Testis (tissue), 3 donors: Measurements from ENCODE around the gene FHL2. TPM values are rescaled to one million over a fixed set of nuclear protein-coding genes. Genes with fewer than 3 reads are reported as not detected.

ENCODE experiments used
- DNase-seq: peaks from one replicate; pipeline ENCODE4 v3.0.0-alpha.2; 2019
- H3K27ac ChIP-seq, 2 donors: fragments of 200-600 bp; sonication (generic); one replicate each; pipeline ENCODE4 v1.5.1; 2019
- H3K27me3 ChIP-seq: fragments of 200-600 bp; sonication (generic); one replicate; pipeline ENCODE4 v1.5.1; 2019
- H3K36me3 ChIP-seq: fragments of 200-600 bp; sonication (generic); one replicate; pipeline ENCODE4 v1.5.1; 2017; ENCODE audit warnings: low read depth; ENCODE audit errors: missing control alignments
- H3K4me1 ChIP-seq: fragments of 200-600 bp; sonication (generic); one replicate; pipeline ENCODE4 v1.5.1; 2019
- H3K4me3 ChIP-seq, 2 donors: fragments of 200-600 bp; sonication (generic); one replicate each; pipeline ENCODE4 v1.5.1; 2017 to 2019
- H3K9me3 ChIP-seq: fragments of 200-600 bp; sonication (generic); one replicate; pipeline ENCODE4 v1.5.1; 2017
- POLR2A ChIP-seq: fragments of 450-650 bp; IDR thresholded peaks from one replicate; pipeline ENCODE4 v1.6.1; 2017; ENCODE audit warnings: antibody characterized with exemption, mild to moderate bottlenecking, moderate library complexity
- WGBS, 2 donors: methylation state at CpG; one replicate each; pipeline ENCODE4 v1.1.5; 2018; 5-methylcytosine and 5-hydroxymethylcytosine counted together
- intact Hi-C: fragments of 100-400 bp; cut with DNase I; formaldehyde crosslinking; loops from one replicate; pipeline ENCODE4 v1.15.1; 2023; ENCODE audit warnings: low total_unique reads
- polyA plus RNA-seq: library from polyadenylated mRNA; stranded (reverse); fragments of 350-450 nt; fragmentation: Illumina TruSeq; extraction: RNeasy Lipid Tissue Mini Kit (QIAGEN cat#74804); gene quantifications from one replicate; pipeline ENCODE4 v1.2.3, GENCODE V29; 2014; ENCODE audit warnings: low read depth, low replicate concordance; ENCODE audit not compliant: insufficient read depth
- total RNA-seq, 2 donors: library from RNA; depleted of rRNA; stranded (reverse); fragments of >200 nt; gene quantifications; one replicate each; pipeline ENCODE4 v1.2.3, GENCODE V29; 2016
- TF ChIP-seq, protein P1 (sequence below), 3 experiments: fragments of 450-650 bp in 2 of 3; fragments of 200-600 bp in 1 of 3; sonication (generic) in 1 of 3; IDR thresholded peaks; one replicate each; pipeline ENCODE4 v1.5.1; 2016 to 2019; ENCODE audit warnings: antibody characterized with exemption in 3 of 3, mild to moderate bottlenecking in 2 of 3, moderate library complexity in 1 of 3

The FHL2 gene
- total and polyA plus RNA-seq, 3 donors from 2014 or later: 76.9 to 154 (median 99.3) TPM

DNA sequence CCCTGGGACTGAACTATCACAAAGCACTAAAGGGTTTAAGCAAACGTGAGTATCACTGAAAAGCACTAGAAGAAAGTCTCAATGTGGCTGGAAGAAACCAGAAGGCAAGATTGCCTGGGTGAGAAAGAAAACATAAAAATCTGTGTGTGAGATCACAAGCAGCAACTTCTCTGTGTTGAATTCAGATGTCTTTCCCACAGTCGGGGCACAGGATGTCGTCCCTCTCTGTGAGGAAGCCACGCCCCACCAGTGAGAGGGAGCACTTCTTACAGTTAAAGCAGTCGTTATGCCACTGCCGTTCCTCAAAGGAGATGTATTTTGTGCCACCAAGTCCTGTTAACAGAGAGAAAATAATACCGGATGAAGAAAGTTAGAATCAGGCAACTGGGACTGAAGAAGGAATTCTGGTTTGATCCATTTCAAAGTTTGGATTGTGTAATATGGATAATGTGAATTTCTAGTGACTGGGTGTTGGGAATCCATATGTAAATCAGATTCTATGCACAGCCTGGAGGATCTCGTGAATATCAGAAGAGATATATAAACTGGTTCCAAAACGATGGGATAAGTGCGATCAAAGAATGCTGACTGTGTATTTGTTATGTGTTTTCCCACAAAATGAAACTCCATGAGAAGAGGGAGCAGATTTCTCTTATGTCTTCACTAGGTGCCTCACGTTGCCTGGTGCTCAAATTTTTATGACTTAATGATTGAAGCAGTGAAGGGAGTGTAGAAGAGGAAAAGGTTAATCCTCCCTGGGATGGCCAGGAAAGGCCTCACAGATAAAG, 37.6 kb downstream of the FHL2 start:
- H3K9me3 ChIP-seq: no peaks in the 10 kb centered on the region
- H3K27me3 ChIP-seq: no peaks in the 10 kb centered on the region
- intact Hi-C loops: no loop called here
- no peak for DNase-seq
- no peak overlapping the region for H3K27ac ChIP-seq
- WGBS, 2 donors: 62 to 68% methylated on average over 11 of the region's 11 CpGs
- peaks cover 3% of the 10 kb centered on the region for H3K4me1 ChIP-seq
- no peaks in the 10 kb centered on the region for H3K36me3 ChIP-seq
- TF ChIP-seq POLR2A: no peak
- TF ChIP-seq, protein P1, sequence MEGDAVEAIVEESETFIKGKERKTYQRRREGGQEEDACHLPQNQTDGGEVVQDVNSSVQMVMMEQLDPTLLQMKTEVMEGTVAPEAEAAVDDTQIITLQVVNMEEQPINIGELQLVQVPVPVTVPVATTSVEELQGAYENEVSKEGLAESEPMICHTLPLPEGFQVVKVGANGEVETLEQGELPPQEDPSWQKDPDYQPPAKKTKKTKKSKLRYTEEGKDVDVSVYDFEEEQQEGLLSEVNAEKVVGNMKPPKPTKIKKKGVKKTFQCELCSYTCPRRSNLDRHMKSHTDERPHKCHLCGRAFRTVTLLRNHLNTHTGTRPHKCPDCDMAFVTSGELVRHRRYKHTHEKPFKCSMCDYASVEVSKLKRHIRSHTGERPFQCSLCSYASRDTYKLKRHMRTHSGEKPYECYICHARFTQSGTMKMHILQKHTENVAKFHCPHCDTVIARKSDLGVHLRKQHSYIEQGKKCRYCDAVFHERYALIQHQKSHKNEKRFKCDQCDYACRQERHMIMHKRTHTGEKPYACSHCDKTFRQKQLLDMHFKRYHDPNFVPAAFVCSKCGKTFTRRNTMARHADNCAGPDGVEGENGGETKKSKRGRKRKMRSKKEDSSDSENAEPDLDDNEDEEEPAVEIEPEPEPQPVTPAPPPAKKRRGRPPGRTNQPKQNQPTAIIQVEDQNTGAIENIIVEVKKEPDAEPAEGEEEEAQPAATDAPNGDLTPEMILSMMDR (IDR thresholded peaks at IDR 0.05): no peak
- no peak overlapping the region for H3K4me3 ChIP-seq

DNA sequence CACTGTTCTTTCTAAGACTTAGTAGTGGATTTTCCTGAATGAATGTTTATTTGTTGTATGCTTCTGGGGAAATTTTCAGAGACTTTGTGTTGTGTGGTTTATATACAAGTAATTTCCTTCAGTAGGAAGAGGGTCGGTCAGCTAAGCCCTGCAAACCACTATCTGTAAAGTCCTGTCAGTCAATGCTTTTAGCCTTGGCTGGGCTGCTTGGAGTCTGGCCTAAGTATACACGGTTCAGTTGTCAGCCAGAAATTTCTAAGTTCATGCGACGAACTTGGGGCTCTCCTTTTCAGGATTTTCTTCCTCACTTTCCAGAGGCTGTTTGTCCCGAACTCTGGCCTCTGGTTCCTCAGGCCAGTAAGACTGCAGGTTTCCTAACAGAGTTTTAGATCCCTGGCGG, 40.3 kb downstream of the FHL2 start:
- no peak overlapping the region for H3K27ac ChIP-seq
- no peaks in the 10 kb centered on the region for H3K36me3 ChIP-seq
- no peaks in the 10 kb centered on the region for H3K9me3 ChIP-seq
- peaks cover under 1% of the 10 kb centered on the region for H3K4me1 ChIP-seq
- TF ChIP-seq, protein P1 (IDR thresholded peaks at IDR 0.05): no peak
- no peak for TF ChIP-seq POLR2A
- no peak for DNase-seq
- H3K4me3 ChIP-seq: no peak overlapping the region
- WGBS, 2 donors: 63 to 65% methylated on average over 6 of the region's 6 CpGs
- intact Hi-C loops: no loop called here
- H3K27me3 ChIP-seq: no peaks in the 10 kb centered on the region

DNA sequence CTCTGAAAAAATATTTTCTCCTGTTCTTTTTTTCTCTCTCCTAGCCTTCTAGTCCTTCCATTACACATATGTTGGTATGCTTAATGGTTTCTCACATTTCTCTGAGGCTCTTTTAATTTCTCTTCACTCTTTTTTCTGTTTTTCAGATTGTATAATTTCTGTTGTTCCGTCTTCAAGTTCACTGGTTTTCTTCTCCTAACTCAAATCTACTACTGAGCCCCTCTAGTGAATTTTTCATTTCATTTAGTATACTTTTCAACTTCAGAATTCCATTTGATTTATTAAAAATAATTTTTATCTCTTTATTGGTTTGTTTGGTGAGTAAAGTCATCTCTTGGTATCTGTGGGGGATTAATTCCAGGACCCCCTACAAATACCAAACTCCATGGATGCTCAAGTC, 41.7 kb downstream of the FHL2 start:
- 93 to 96% methylated on average over 1 of the region's 1 CpG for WGBS, 2 donors
- intact Hi-C loops: no loop called here
- Histone ChIP-seq H3K36me3 (no peaks in the 10 kb centered on the region), H3K4me3 (no peak overlapping the region), H3K4me1 (no peaks in the 10 kb centered on the region), H3K9me3 (no peaks in the 10 kb centered on the region), H3K27me3 (no peaks in the 10 kb centered on the region), H3K27ac (no peak overlapping the region)
- TF ChIP-seq POLR2A: no peak
- TF ChIP-seq, protein P1 (IDR thresholded peaks at IDR 0.05): no peak
- no peak for DNase-seq

- no peak overlapping the region for H3K27ac ChIP-seq
- intact Hi-C loops: no loop called here
- H3K36me3 ChIP-seq: no peaks in the 10 kb centered on the region
- H3K4me1 ChIP-seq: no peaks in the 10 kb centered on the region
- H3K27me3 ChIP-seq: no peaks in the 10 kb centered on the region
- H3K4me3 ChIP-seq: no peak overlapping the region
- WGBS, 2 donors: 55 to 73% methylated on average over 4 of the region's 4 CpGs
- no peak for TF ChIP-seq POLR2A
- TF ChIP-seq, protein P1 (IDR thresholded peaks at IDR 0.05): peak; percentile 29 to 40 (median 36)
- no peaks in the 10 kb centered on the region for H3K9me3 ChIP-seq
- no peak for DNase-seq
Measured at GRCh38 chr2:105344704-105345345, 54.0 kb downstream of the FHL2 start.
